Ovary (tissue), 9 donors: ENCODE measurements around the gene IMMP2L. TPM values are rescaled to one million over a fixed set of nuclear protein-coding genes. Genes with fewer than 3 reads are reported as not detected.

Experiments used
- DNase-seq, 5 donors: peaks; one replicate each; pipeline ENCODE4 v3.0.0-alpha.2; 2019 to 2020
- H3K27ac ChIP-seq, 2 donors: fragments of 200-600 bp; one replicate each; pipeline versions ENCODE4 v1.5.1 to v1.8.0; 2019 to 2022
- H3K27me3 ChIP-seq: fragments of 200-600 bp; one replicate; pipeline ENCODE4 v1.8.0; 2022
- H3K36me3 ChIP-seq: fragments of 200-600 bp; sonication (generic); one replicate; pipeline ENCODE4 v1.5.1; 2019
- H3K4me1 ChIP-seq: one replicate; pipeline ENCODE4 v1.8.1; 2013; ENCODE audit warnings: mild to moderate bottlenecking, moderate library complexity; ENCODE audit not compliant: insufficient read depth
- H3K4me3 ChIP-seq: fragments of 200-600 bp; sonication (generic); one replicate; pipeline ENCODE4 v1.5.1; 2017
- H3K9me3 ChIP-seq, 2 donors: fragments of 200-600 bp in 1 of 2; sonication (generic) in 1 of 2; one replicate each; pipeline versions ENCODE4 v1.5.1 to v1.8.1; 2013 to 2019; ENCODE audit warnings: mild to moderate bottlenecking in 1 of 2, moderate library complexity in 1 of 2
- CTCF ChIP-seq, 3 donors: fragments of 450-650 bp in 2 of 3; fragments of 200-600 bp in 1 of 3; IDR thresholded peaks; one replicate each; pipeline versions ENCODE4 v1.5.1 to v1.8.0; 2016 to 2022; ENCODE audit warnings: antibody characterized with exemption in 3 of 3, mild to moderate bottlenecking in 1 of 3
- EP300 ChIP-seq: sonication (generic); formaldehyde crosslinking; IDR thresholded peaks from one replicate; pipeline ENCODE4 v1.6.1; 2017; ENCODE audit warnings: antibody characterized with exemption
- POLR2A ChIP-seq: fragments of 450-650 bp; IDR thresholded peaks from one replicate; pipeline ENCODE4 v1.6.1; 2017; ENCODE audit warnings: antibody characterized with exemption, mild to moderate bottlenecking, moderate library complexity
- WGBS, 3 donors: extraction: QIAGEN DNeasy Blood & Tissue Kit in 1 of 3; methylation state at CpG; one replicate each; pipeline versions ENCODE4 v1.1.5 to v1.1.7; 2013 to 2017; 5-methylcytosine and 5-hydroxymethylcytosine counted together
- intact Hi-C, 4 donors: fragments of 100-400 bp; cut with DNase I; formaldehyde crosslinking; loops; one replicate each; pipeline versions ENCODE4 v1.11.0 to v1.15.1; 2022 to 2023
- polyA plus RNA-seq, 2 donors: library from polyadenylated mRNA; stranded (reverse); fragments of 200-250 nt in 1 of 2; fragments of 350-450 nt in 1 of 2; fragmentation: Illumina TruSeq in 1 of 2; extraction: RNeasy Lipid Tissue Mini Kit (QIAGEN cat#74804) in 1 of 2; gene quantifications; one replicate each; pipeline ENCODE4 v1.2.3, GENCODE V29; 2013 to 2014
- total RNA-seq, 7 donors: library from RNA; depleted of rRNA in 2 of 7; stranded (reverse); fragments of >200 nt in 2 of 7; fragmentation: NEBNext Ultra II Directional in 3 of 7; extraction: Animal tissue kit (Norgen Biotek cat#: 25700) in 3 of 7; gene quantifications; one replicate each; pipeline versions ENCODE4 v1.1.0 to v1.2.4, GENCODE V29; 2016 to 2023
- donor health status: DM: no; HTN: no; CAD: no; lungs with moderate emphysema.
- donor health status: DM: no; HTN: no; CAD: no.
- donor health status: Bipolar disorder and iron deficiency.
- donor health status: DM: yes; HTN: yes; CAD: no.
- donor health status: DM: no; HTN: no; CAD: no.
- donor health status: DM: yes; HTN: yes; CAD: no.

IMMP2L gene
- total and polyA plus RNA-seq, 9 donors: 19.5 to 36.9 (median 29.9) TPM

- H3K27ac ChIP-seq: no peak overlapping the region
- DNase-seq: no peak
- no peak for TF ChIP-seq POLR2A
- no peak for TF ChIP-seq CTCF (IDR thresholded peaks at IDR 0.05)
- no peak for TF ChIP-seq EP300
- no peaks in the 10 kb centered on the region for H3K36me3 ChIP-seq
- H3K27me3 ChIP-seq: no peaks in the 10 kb centered on the region
- no peaks in the 10 kb centered on the region for H3K9me3 ChIP-seq
- intact Hi-C loops: no loop called here
- H3K4me3 ChIP-seq: no peak overlapping the region
- no peaks in the 10 kb centered on the region for H3K4me1 ChIP-seq
These were observed 586.8 kb downstream of the IMMP2L start for GRCh38 chr7:110975486-110975885.

GRCh38 chr7:110974441-110974840 lies 587.9 kb downstream of the IMMP2L start:
- no peaks in the 10 kb centered on the region for H3K4me1 ChIP-seq
- TF ChIP-seq POLR2A (no peak), EP300 (no peak), CTCF (IDR thresholded peaks at IDR 0.05) (no peak)
- H3K27me3 ChIP-seq: no peaks in the 10 kb centered on the region
- WGBS, 3 donors: 78 to 90% (median 84%) methylated on average over 3 of the region's 3 CpGs
- no peaks in the 10 kb centered on the region for H3K36me3 ChIP-seq
- H3K27ac ChIP-seq: no peak overlapping the region
- DNase-seq: no peak
- H3K9me3 ChIP-seq: no peaks in the 10 kb centered on the region
- no peak overlapping the region for H3K4me3 ChIP-seq
- intact Hi-C loops: no loop called here

- Histone ChIP-seq H3K36me3 (no peaks in the 10 kb centered on the region), H3K4me1 (no peaks in the 10 kb centered on the region), H3K4me3 (no peak overlapping the region), H3K9me3 (no peaks in the 10 kb centered on the region), H3K27ac (no peak overlapping the region), H3K27me3 (no peaks in the 10 kb centered on the region)
- WGBS, 3 donors: 86 to 93% (median 92%) methylated on average over 6 of the region's 6 CpGs
- intact Hi-C loops: no loop called here
- no peak for DNase-seq
- TF ChIP-seq POLR2A (no peak), CTCF (IDR thresholded peaks at IDR 0.05) (no peak), EP300 (no peak)
These were observed 588.9 kb downstream of the IMMP2L start for GRCh38 chr7:110973196-110973990.

GRCh38 chr7:110964775-110965174 lies 597.5 kb downstream of the IMMP2L start:
- no peak for TF ChIP-seq EP300
- no peak for TF ChIP-seq POLR2A
- TF ChIP-seq CTCF (IDR thresholded peaks at IDR 0.05): no peak
- no peaks in the 10 kb centered on the region for H3K36me3 ChIP-seq
- H3K4me3 ChIP-seq: no peak overlapping the region
- no peak for DNase-seq
- no peaks in the 10 kb centered on the region for H3K4me1 ChIP-seq
- no peaks in the 10 kb centered on the region for H3K9me3 ChIP-seq
- no peaks in the 10 kb centered on the region for H3K27me3 ChIP-seq
- WGBS, 3 donors: 62 to 79% (median 63%) methylated on average over 6 of the region's 6 CpGs
- H3K27ac ChIP-seq: no peak overlapping the region
- intact Hi-C loops: no loop called here
